ENCODE results near the gene BMERB1.

DNA sequence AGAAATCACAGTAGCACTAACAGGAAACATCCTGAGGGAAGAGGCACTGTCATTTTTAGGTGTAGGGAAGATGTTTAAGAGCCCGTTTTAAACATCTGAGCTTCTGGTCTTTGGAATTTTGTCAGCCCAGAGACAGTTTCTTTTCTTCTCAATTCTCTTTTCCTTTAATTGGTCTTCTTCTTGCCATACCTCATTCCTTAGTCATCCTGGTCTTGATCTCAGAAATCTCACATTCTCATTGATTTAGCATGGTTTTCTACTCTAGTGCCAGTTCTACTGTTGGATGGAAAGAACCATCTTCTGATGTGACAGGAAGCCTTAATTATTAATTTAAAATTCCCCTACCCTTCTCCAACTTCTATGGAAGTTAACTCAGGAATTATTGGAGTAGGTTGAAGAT lies 25.4 kb downstream of the BMERB1 start:
- TF ChIP-seq, protein P1, sequence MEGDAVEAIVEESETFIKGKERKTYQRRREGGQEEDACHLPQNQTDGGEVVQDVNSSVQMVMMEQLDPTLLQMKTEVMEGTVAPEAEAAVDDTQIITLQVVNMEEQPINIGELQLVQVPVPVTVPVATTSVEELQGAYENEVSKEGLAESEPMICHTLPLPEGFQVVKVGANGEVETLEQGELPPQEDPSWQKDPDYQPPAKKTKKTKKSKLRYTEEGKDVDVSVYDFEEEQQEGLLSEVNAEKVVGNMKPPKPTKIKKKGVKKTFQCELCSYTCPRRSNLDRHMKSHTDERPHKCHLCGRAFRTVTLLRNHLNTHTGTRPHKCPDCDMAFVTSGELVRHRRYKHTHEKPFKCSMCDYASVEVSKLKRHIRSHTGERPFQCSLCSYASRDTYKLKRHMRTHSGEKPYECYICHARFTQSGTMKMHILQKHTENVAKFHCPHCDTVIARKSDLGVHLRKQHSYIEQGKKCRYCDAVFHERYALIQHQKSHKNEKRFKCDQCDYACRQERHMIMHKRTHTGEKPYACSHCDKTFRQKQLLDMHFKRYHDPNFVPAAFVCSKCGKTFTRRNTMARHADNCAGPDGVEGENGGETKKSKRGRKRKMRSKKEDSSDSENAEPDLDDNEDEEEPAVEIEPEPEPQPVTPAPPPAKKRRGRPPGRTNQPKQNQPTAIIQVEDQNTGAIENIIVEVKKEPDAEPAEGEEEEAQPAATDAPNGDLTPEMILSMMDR (optimal IDR thresholded peaks at IDR 0.05 in 1 of 3, IDR thresholded peaks at IDR 0.05 in 1 of 3, conservative IDR thresholded peaks at IDR 0.05 in 1 of 3; ENCODE audit: extremely low read depth in 1 of 3, insufficient read depth in 2 of 3, low read length in 3 of 3) = no peak
- TF ChIP-seq EZH2 (IDR thresholded peaks at IDR 0.05; ENCODE audit: low read length) = no peak

Measured in keratinocyte (primary cell).